A172 (cell line): Measurements from ENCODE around the gene AOX1. TPM values are rescaled to one million over a fixed set of nuclear protein-coding genes. Genes with fewer than 3 reads are reported as not detected.
"Not testable (repeated sequence)": the region's sequence is repeated elsewhere in the genome, so short reads cannot be mapped to it uniquely, and the experiment has no call there.

Experiments used
- DNase-seq: peaks from one replicate; pipeline ENCODE4 v3.0.0-alpha.2; 2015; ENCODE audit warnings: low spot score
- total RNA-seq: library from RNA; depleted of rRNA; stranded (reverse); fragments of >200 nt; shearing (Covaris generic); gene quantifications from 2 replicates; pipeline ENCODE4 v1.2.3, GENCODE V29; 2014

Gene AOX1
- total RNA-seq, 1 experiment from 2014 or later: 13.2 TPM

DNA sequence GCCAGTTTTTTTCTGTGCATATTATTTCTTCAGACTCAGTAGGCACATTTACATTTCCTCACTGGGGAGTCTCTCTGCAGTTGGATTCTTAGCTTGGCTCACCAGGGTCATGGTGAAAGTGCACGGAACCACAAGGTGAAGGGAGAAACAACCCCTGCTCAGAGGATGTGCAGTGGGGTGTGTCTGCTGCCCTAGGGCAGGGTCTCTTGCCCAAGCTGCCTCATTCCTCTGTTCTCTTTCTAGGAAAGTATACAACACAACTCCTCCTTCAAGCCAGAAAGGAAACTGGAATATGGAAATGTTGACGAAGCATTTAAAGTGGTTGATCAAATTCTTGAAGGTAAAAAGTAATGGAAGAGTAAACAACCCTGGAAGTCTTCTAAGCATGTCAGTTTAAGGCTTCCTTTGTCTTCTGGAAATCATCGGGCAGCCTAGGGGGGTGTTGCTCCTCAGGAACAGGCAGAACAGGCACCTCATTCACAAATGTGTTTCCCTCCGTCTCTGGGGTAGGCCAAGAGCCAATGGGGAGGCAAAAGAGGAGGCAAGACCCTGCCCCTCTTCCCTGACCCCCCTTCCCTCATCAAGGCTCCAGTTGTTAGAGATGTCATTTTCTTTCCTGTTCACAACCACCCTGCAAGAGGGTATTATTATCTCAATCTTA is 41.4 kb downstream of the AOX1 start:
- no peak for DNase-seq

DNA sequence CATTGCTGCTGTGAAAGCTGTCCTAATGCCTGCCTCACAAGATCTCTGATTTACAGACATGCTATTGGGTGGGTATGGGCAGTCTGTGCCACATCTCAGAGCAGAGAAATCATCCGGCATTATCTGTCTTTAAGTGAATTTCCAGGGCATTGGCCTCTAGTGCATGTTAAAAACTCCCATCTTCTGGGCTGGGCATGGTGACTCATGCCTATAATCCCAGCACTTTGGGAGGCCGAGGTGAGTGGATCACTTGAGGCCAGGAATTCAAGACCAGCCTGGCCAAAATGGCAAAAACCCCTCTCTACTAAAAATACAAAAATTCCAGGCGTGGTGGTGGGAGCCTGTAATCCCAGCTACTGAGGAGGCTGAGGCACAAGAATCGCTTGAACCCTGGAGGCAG is 42.6 kb downstream of the AOX1 start:
- peak; percentile 43 for DNase-seq

DNA sequence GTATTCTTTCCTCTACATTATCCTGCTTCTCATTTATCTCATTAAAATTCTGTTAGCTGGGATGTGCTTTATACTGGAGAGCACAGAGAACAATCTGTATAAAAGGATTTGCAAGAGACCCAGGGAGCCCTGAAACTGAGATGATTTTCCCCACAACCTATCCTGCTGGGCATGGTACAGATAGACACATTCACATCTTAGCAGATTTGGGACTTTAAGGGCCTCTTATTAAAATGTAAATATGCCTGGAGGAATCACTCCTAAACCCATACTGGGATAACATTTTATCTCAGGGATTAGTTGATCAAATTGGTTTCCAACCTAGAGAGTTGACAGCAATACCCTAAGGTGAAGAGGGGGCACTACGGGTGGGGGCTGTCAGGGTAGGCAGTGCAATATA is 45.5 kb downstream of the AOX1 start:
- DNase-seq: no peak

DNA sequence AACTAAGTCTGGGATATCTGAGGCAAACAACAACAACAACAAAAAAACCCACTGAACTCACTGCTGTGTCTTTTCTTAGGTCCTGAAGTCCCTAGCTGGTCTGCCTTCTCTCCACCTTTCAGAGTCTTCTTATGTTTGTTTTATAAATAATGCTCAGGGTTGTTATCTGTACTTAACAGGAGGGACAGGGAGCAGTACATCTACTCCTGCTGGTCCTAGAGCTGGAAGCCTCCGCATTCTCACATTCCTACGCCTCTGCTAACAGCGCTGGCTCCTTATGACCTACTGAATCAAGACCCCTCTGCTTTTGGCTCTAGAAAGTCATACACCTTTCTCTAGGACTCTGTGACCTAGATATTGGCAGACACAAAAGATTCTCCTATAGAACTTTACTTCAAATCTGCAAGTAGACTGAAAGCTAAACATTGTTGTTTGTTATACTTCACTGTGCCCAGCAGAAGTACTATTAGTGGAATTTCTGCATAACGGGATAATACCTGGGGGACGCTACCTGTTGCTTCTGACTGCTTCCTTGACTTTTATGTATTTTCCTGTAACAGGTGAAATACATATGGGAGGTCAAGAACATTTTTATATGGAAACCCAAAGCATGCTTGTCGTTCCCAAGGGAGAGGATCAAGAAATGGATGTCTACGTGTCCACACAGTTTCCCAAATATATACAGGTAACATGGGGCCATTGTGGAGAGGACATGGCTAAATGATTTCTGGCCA is 48.6 kb downstream of the AOX1 start:
- DNase-seq: no peak

DNA sequence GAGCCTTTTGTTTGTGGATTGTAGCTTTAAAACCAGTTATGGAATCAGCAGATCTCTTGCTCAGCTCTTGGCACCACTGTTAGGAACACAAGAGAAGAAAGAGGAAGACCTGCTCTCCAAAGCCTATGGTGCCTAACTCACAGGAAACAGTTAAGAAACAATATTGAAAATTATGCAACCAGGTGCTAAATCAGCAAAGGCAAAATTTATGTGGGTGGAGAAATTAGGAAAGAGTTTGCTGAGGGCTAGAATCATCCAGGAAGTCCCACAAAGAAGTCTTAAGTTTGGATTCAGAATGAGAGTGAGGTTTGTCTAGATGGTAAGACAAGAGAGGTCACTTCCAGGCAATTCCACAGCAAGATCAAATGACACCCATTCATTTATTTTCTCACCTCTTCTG is 49.4 kb downstream of the AOX1 start:
- DNase-seq: no peak

DNA sequence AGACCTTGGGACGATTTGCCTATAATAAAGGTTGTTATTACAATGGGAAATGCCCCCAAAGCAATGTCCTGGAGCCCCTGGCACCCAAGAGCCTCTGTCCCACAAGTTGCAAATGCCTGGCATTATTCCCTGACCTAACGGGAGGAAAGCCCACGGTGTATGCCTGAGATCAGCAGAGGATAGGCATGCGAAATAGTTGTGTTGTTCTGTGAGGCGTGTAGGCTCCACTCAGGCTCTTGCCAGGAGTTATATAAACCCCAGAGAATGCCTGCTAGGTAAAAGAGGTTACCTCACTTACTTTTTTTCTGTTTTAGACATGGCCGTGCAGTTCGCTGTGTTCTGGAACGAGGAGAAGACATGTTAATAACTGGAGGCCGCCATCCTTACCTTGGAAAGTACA is 52.1 kb downstream of the AOX1 start:
- DNase-seq: no peak

DNA sequence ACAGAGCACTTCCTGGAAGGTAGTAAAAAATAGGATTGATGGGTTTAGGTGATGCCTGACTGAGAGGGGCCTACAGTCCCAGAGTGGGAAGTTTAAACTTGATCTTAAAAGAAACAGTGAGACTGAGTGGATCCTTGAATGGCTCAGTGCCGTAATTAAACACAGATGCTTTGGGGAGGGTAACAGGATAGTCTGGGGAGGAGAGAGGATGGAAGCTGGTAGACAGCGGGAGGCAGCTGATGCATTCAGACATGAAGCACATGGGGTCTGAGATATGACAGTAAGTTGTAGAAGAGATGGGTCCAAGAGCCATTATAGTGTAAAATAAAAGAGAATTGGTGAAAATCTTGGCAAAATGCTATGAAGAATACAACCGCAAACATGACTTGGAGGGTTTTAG is 54.4 kb downstream of the AOX1 start:
- DNase-seq: no peak

DNA sequence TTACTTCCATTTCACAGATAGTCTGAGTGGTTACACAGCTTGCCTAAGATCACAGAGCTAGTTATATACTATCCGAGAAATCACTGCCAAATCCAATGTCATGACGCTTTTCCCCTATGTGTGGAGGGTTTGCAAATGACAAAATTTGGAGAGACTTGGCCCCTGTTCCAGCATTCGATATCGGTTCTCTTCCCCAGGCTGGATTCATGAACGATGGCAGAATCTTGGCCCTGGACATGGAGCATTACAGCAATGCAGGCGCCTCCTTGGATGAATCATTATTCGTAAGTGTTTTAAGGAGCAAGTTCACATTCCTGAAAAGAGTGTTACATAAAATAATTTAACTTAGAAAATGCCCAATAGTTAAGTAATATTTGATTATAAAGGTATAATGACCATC is 55.1 kb downstream of the AOX1 start:
- no peak for DNase-seq

DNA sequence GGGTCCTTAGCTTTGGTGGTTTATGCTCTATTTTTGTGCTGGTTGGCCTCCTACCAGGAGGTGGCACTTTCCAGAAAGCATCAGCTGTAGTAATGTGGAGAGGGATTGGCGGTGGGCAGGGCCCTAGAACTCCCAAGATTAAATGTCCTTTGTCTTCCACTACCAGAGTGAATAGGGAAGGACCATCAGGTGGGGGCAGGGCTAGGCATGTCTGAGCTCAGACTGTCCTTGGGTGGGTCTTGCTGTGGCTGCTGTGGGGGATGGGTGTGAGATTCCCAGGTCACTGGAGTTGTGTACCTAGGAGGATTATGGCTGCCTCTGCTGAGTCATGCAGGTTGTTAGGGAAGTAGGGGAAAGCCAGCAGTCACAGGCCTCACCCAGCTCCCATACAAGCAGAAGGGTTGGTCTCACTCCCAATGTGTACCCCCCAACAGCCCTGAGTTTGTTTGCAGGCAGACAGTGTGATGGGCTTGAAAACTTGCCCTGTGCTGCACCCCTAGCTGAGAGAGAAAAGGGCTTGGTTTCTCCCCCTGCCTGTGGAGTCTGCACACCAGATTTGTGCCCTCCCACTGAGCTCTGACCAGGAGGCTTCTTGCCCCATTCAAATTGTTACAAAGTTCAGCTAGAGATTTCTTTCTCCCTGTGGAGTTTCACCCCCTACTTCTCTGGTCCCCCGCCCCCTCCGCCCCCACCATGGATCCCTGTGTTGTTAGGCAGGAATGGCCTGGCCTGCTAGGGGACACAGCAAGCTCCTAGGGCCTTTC is 62.9 kb downstream of the AOX1 start:
- DNase-seq: not testable (repeated sequence)

DNA sequence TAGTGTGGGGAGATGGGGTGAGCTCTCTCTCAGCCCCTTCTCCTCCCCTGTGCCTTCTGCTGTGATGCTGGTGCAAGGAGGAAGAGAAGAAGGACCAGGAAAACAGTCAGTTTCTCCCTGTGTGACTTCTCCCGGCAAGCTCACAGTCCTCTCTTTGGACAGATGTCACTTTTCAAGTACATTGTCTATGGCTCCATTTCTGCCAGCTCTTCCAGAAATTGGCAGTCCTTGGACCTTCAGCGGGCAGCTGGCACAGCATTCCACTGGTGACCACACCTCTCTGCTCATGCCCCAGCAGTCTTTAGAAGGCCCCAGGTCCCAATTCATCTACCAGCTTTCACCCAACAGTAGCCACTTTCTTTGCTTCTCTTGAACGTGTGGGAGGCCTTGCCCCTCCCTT is 63.9 kb downstream of the AOX1 start:
- no peak for DNase-seq

DNA sequence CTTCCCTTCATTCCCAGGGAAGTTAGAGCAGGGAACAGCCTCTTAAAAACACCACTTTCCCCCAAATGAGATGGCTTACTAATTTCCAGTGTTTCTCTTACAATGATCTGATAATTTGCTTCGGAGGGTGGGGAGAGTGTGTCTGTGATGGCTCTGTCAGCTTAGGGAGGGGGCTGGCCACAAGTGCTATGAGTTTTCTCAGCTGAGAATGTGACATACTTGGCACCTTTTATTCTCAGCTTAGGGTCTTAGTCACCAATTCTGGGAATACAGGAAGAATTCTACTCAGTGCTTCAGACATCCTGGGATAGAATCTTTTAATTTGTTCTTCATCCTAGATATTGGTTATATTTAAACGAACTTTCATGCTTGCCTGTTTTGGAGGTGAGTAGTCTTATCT is 64.4 kb downstream of the AOX1 start:
- DNase-seq: no peak

DNA sequence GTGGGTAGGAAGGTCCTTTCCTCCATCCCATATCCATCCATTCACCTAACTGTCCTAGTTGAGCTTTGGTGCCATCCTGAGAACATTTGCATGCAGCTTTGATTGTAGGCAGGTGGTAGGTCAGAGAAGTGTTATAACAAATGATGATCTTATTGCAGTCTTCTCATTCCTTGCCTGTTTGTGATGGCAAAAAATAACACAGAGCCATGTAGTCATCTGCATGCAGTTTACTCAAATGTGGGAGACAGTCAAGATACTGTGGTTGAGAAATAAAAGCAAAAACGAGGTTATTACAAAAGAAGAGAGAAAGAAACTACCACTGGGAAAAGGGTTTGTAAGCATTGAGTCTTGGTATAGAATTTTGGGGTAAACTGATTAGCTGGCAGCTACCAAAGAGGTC is 66.3 kb downstream of the AOX1 start:
- no peak for DNase-seq

DNA sequence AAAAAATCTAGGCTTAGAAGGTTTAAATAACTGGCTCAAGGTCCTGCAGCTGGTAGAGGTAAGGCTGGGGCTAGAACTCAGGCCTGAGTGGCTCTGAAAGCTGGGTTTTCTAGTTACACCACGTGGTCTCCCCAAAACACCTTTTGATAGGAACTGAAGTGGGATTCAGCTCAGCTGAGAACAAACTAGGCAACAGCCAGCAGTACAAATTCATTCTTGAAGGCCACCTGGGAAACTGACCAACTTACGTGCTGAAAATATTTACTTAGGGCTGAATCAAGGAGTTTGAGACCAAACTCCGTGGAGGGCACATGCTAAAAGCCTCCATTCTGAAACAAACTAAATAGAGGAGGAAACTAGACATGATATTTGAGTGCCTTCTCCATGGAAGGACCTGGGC is 67.2 kb downstream of the AOX1 start:
- DNase-seq: no peak

DNA sequence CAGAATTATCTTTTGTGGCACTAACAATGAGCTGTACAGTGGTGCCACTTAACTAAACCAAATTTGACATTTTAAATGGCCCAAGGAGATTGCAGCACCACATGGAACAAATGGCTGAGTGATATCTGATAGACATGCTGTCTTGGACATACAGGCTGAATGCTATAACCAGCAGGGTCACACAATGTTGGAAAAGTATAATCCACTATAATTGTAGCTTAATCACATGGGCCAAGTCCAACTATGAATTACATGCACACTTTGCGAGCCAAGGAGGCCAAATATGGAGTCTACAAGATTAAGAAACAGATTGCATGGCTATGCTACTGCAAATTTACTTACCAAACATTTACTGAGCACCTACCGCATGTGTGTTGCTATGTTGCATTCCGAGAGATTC is 69.0 kb downstream of the AOX1 start:
- no peak for DNase-seq

DNA sequence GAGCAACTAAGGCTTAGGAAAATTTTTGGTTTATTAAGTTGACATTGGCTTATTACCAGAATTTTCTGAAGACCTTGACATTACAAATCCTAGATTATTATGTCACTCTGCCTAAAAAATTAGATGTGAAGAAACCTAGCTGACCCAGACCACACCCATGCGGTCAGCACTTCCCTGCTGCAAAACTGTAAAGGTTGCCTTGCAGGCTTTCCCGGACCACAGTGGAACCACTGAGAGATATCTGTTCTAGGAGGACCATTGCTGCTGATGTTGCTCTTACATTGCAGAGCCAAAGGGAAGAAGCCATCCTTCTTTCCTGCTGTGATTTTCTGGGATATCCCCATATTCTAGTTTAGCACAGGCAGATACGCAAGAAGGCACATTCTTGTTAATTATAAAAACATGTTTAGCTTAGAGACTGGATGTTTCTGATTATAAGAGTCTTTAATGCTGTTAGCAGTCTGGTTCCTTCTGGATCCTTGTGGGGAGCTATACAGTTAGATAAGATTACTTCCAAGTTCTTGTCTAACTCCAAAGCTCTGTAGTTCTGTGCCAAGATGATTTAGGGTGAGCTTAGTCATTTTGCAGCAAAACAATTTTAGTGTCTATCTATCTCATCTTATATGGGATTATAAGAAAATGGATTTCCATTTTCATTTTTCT is 70.2 kb downstream of the AOX1 start:
- no peak for DNase-seq

DNA sequence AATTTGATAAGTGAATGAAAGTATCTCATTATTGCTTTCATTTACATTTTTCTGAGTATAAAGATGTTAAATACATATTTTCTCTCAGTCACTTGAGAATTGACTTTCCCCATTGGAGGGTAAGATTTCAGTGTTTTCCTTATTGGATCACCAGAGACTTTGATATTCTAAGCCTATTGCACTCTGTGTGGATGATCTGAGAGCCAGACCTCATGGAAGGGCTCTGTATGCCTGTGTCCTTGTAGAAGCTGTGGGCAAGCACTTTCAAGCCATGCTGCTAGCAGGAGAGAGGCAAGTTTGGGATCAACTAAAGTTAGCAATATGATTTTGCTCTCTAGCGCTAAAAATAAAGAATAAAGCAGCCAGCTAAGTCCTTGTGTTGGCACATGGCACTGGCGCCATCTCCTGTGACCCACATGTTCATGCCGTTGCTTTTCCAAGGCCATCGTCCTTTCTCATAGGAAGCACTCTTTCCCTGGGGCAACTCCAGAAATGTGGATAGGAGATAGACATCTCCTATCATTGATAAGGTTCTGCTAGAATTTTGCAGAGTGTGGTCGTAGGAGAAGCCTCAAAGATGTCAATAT is 72.6 kb downstream of the AOX1 start:
- DNase-seq: no peak

DNA sequence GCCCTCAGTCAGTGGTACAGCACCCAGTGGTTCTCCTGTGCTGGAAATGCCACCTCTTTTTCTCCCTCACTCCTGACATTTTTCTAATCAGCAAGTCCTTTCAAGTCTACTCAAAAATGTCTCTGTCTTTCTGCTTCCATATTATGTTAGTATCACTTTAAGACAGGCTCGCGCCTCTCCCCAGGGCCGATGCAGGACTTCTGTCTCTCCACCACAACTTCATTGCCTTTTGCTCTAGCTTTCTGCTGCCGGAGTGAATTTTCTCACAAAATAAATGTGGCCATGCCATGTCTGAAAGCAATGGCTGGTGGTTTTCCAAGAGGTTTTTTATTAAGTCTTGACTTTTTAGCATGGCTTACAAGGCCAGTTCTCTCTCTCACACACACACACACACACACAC is 73.6 kb downstream of the AOX1 start:
- DNase-seq: no peak

DNA sequence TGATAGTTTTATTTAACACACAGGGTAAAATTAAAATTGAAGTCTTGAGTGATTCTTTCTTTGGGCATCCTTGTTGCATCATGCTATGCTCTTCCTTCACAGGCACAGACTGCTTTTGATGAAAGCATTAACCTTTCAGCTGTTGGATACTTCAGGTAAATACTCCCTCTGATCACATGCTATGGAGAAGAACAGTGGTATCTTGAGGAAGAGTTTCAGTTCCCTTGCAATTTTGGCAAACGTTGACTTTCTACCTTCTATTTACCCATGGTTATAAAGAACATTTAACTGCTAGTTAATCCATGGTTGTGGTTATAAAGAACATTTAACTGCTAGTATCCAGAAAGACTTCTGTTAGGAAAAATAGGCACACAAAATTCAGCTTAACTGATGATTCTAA is 75.7 kb downstream of the AOX1 start:
- DNase-seq: no peak

DNA sequence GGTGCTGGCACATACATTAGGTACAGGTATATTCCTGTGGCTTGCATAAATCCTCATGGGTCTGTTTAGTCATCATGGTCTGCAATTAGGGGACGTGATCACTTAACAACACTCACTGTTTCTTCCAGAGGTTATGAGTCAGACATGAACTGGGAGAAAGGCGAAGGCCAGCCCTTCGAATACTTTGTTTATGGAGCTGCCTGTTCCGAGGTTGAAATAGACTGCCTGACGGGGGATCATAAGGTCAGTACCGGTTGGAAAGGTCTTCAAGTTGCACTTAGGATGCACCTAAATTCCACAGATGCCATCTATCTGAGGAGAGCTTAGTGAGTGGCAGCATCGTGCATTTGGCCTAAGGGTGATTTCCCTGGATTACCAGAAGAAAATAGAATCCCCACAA is 76.9 kb downstream of the AOX1 start:
- peak; percentile 79 for DNase-seq

DNA sequence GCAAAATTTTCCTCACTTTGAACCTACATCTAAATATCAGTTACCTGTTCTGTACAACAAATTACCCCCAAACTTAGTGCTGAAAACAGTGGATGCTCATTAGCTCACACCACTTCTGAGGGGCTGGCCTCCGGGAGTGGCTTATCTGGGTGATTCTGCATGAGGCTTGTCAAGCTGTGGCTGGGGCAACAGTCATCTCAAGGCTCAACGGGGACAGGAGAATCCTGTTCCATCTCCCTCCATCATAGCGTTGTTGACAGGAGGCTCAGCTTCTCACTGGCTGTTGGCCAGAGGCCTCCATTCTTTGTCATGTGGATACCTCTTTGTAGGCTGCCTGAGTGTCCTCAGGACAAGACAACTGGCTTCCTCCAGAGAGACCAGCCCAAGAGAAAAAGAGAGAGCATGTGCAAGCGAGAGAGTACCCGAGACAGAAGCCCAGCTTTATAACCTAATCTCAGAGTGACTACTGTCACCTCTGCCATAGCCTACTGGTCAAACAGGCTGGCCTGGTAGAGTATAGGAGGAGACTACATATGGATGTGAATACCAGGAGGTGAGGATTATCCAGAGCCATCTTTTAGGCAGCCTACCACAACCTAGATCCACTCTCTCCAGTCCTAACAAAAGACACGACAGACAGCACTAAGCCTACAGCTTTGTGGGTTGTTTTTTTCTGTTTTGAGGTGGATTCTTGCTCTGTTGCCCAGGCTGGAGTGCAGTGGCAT is 79.1 kb downstream of the AOX1 start:
- no peak for DNase-seq
